Fibroblast of skin of left biceps (primary cell): Measurements from ENCODE around the gene LKAAEAR1.
A peak's percentile ranks its signal among the peaks of the same experiment; 100 is the strongest.

ENCODE experiments used
- DNase-seq, 2 experiments: peaks; one replicate each; pipeline ENCODE4 v3.0.0-alpha.2; 2013; ENCODE audit warnings: low read depth in 2 of 2

The LKAAEAR1 gene

GRCh38 chr20:64079273-64080012 lies 4.8 kb downstream of the LKAAEAR1 start, which contains the start of gene RGS19:
RGS19 (minus strand) TSS chr20:64079518; CDS start chr20:64076886, 2,632 bp downstream.
- DNase-seq, result peak in 1 of 2 experiments; percentile 20

GRCh38 chr20:64078934-64079272 lies 5.3 kb downstream of the LKAAEAR1 start:
- no peak for DNase-seq

GRCh38 chr20:64077876-64078551 lies 6.2 kb downstream of the LKAAEAR1 start:
- DNase-seq, result no peak

- no peak for DNase-seq
Measured at GRCh38 chr20:64077541-64077875, 6.7 kb downstream of the LKAAEAR1 start.

GRCh38 chr20:64077094-64077493 lies 7.1 kb downstream of the LKAAEAR1 start:
- DNase-seq, result no peak

- DNase-seq, result no peak
Measured at GRCh38 chr20:64076061-64076997, 7.9 kb downstream of the LKAAEAR1 start.

GRCh38 chr20:64075556-64075955 lies 8.6 kb downstream of the LKAAEAR1 start:
- DNase-seq, result no peak

GRCh38 chr20:64074963-64075362 lies 9.2 kb downstream of the LKAAEAR1 start:
- DNase-seq, result no peak

GRCh38 chr20:64074184-64074789 lies 9.9 kb downstream of the LKAAEAR1 start:
- no peak for DNase-seq

- DNase-seq, result no peak
Measured at GRCh38 chr20:64073476-64074183, 10.6 kb downstream of the LKAAEAR1 start.

- no peak for DNase-seq
Measured at GRCh38 chr20:64072498-64073063, 11.6 kb downstream of the LKAAEAR1 start.

- DNase-seq, result no peak
Measured at GRCh38 chr20:64071341-64072332, 12.6 kb downstream of the LKAAEAR1 start.

GRCh38 chr20:64070244-64070993 lies 13.8 kb downstream of the LKAAEAR1 start:
- no peak for DNase-seq

- DNase-seq, result no peak
Measured at GRCh38 chr20:64069614-64070243, 14.5 kb downstream of the LKAAEAR1 start.

GRCh38 chr20:64069209-64069613 lies 15.0 kb downstream of the LKAAEAR1 start:
- no peak for DNase-seq

- DNase-seq, result no peak
Measured at GRCh38 chr20:64068386-64069208, 15.6 kb downstream of the LKAAEAR1 start.

GRCh38 chr20:64067733-64068307 lies 16.4 kb downstream of the LKAAEAR1 start:
- DNase-seq, result no peak
